DOHH2 (cell line): ENCODE data around the gene YPEL1.

Source experiments
- H3F3A ChIP-seq: fragments of 200-600 bp; sonication (generic), shearing (Covaris generic); 2 replicates; pipeline ENCODE4 v1.6.0; 2016; ENCODE audit warnings: antibody characterized with exemption, mild to moderate bottlenecking; ENCODE audit not compliant: control insufficient read depth, insufficient read depth
- H3K27ac ChIP-seq: fragments of 200-600 bp; sonication (generic); 2 replicates; pipeline ENCODE4 v1.5.1; 2014; ENCODE audit warnings: low read depth, mild to moderate bottlenecking, low read length, moderate library complexity
- H3K27me3 ChIP-seq: fragments of 200-600 bp; sonication (generic); 2 replicates; pipeline ENCODE4 v1.6.1; 2014; ENCODE audit warnings: mild to moderate bottlenecking, low read length, mixed read lengths; ENCODE audit not compliant: control insufficient read depth
- H3K36me3 ChIP-seq: fragments of 200-600 bp; sonication (generic); 2 replicates; pipeline ENCODE4 v1.6.1; 2014; ENCODE audit warnings: mild to moderate bottlenecking, low read length, moderate library complexity, mixed read lengths; ENCODE audit not compliant: control insufficient read depth
- H3K4me1 ChIP-seq: fragments of 200-600 bp; sonication (generic); 2 replicates; pipeline ENCODE4 v1.6.1; 2014; ENCODE audit warnings: mild to moderate bottlenecking, low read length, mixed read lengths; ENCODE audit not compliant: control insufficient read depth
- H3K4me2 ChIP-seq: fragments of 200-600 bp; sonication (generic); 2 replicates; pipeline ENCODE4 v1.6.0; 2014; ENCODE audit warnings: mild to moderate bottlenecking, low read length, moderate library complexity
- H3K4me3 ChIP-seq: fragments of 200-600 bp; sonication (generic); 2 replicates; pipeline ENCODE4 v1.5.1; 2014; ENCODE audit warnings: mild to moderate bottlenecking, low read length, mixed read lengths
- H3K79me2 ChIP-seq: fragments of 200-600 bp; sonication (generic); 2 replicates; pipeline ENCODE4 v1.6.1; 2014; ENCODE audit warnings: mild to moderate bottlenecking, low read length, mixed read lengths; ENCODE audit not compliant: control insufficient read depth
- H3K9me2 ChIP-seq: fragments of 200-600 bp; sonication (generic); replicated peaks from 2 replicates; pipeline ENCODE4 v1.6.1; 2014; ENCODE audit warnings: mild to moderate bottlenecking, low read length, mixed read lengths; ENCODE audit not compliant: control insufficient read depth
- H3K9me3 ChIP-seq: fragments of 200-600 bp; sonication (generic); 2 replicates; pipeline ENCODE4 v1.6.1; 2014; ENCODE audit warnings: antibody characterized with exemption, low read length, mixed read lengths; ENCODE audit not compliant: control insufficient read depth, insufficient read depth
- H4K20me1 ChIP-seq: fragments of 200-600 bp; sonication (generic); 2 replicates; pipeline ENCODE4 v1.6.0; 2014; ENCODE audit warnings: low read depth, mild to moderate bottlenecking, antibody characterized with exemption, low read length, moderate library complexity; ENCODE audit not compliant: control insufficient read depth, insufficient read depth
- CTCF ChIP-seq: fragments of 200-600 bp; sonication (generic); IDR thresholded peaks from one replicate; pipeline ENCODE4 v1.5.1; 2014; ENCODE audit warnings: antibody characterized with exemption, mild to moderate bottlenecking, low read depth, low read length; ENCODE audit not compliant: poor library complexity, severe bottlenecking
- EZH2phosphoT487 ChIP-seq: fragments of 200-600 bp; sonication (generic); IDR thresholded peaks from 2 replicates; pipeline ENCODE4 v1.6.1; 2017; ENCODE audit warnings: borderline replicate concordance, mild to moderate bottlenecking, antibody characterized with exemption, low read length, moderate library complexity, mixed read lengths

Gene YPEL1

GRCh38 chr22:21682385-21683175, 53.0 kb downstream of the YPEL1 start:
- TF ChIP-seq CTCF (no peak), EZH2phosphoT487 (no peak)
- no peak overlapping the region for H3K27ac ChIP-seq
- no peaks in the 10 kb centered on the region for H3K9me3 ChIP-seq
- no peak overlapping the region for H3K4me2 ChIP-seq
- H3K27me3 ChIP-seq, result no peaks in the 10 kb centered on the region
- no peaks in the 10 kb centered on the region for H3K4me1 ChIP-seq
- no peaks in the 10 kb centered on the region for H3K9me2 ChIP-seq
- no peaks in the 10 kb centered on the region for H3K79me2 ChIP-seq
- no peaks in the 10 kb centered on the region for H3F3A ChIP-seq
- H3K36me3 ChIP-seq, result peaks cover 44% of the 10 kb centered on the region
- no peak overlapping the region for H3K4me3 ChIP-seq
- H4K20me1 ChIP-seq, result no peaks in the 10 kb centered on the region

GRCh38 chr22:21681566-21682370, 53.8 kb downstream of the YPEL1 start:
- Histone ChIP-seq H3F3A (no peaks in the 10 kb centered on the region), H3K4me2 (no peak overlapping the region), H3K27me3 (no peaks in the 10 kb centered on the region), H3K79me2 (no peaks in the 10 kb centered on the region), H3K4me3 (no peak overlapping the region), H3K9me3 (no peaks in the 10 kb centered on the region), H3K27ac (no peak overlapping the region), H3K36me3 (peaks cover 39% of the 10 kb centered on the region), H3K9me2 (no peaks in the 10 kb centered on the region), H3K4me1 (no peaks in the 10 kb centered on the region), H4K20me1 (no peaks in the 10 kb centered on the region)
- no peak for TF ChIP-seq EZH2phosphoT487
- TF ChIP-seq CTCF, result no peak

- TF ChIP-seq EZH2phosphoT487, result no peak
- no peak for TF ChIP-seq CTCF
- Histone ChIP-seq H3K9me3 (no peaks in the 10 kb centered on the region), H3K79me2 (no peaks in the 10 kb centered on the region), H3K4me1 (no peaks in the 10 kb centered on the region), H3K27me3 (no peaks in the 10 kb centered on the region), H3F3A (no peaks in the 10 kb centered on the region), H3K4me3 (no peak overlapping the region), H3K36me3 (peaks cover 33% of the 10 kb centered on the region), H3K9me2 (no peaks in the 10 kb centered on the region), H3K4me2 (no peak overlapping the region), H4K20me1 (no peaks in the 10 kb centered on the region), H3K27ac (no peak overlapping the region)
These were observed 54.6 kb downstream of the YPEL1 start for GRCh38 chr22:21680830-21681565.
